Measurements from ENCODE around the gene TEX11.
"Not testable (repeated sequence)": the region's sequence is repeated elsewhere in the genome, so short reads cannot be mapped to it uniquely, and the experiment has no call there.

Gene TEX11

GRCh38 chrX:70908541-70908940 is at the start of gene TEX11:
Gene TEX11, minus strand, starts transcription at chrX:70908711. Its CDS starts 922 bp downstream, at chrX:70907789.
- DNase-seq: no peak

DNA sequence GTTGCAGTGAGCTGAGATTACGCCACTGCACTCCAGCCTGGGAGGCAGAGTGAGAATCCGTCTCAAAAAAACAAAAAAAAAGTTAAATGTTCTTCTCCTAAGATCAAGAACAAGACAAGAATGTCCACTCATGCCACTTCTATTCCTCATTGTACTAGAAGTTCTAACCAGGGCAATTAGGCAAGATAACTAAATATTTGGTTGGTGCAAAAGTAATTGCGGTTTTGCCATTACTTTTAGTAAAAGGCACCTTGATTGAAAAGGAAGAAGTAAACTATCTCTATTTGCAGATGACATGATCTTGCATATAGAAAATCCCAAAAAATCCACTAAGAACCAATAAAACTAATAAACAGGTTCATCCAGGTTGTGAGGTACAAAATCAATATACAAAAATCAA is 46.4 kb upstream of the TEX11 start:
- no peak for DNase-seq

GRCh38 chrX:70924294-70924911 is 15.9 kb upstream of the TEX11 start:
- no peak for DNase-seq

- DNase-seq: no peak
Observed at GRCh38 chrX:70922774-70923473, 14.4 kb upstream of the TEX11 start.

DNA sequence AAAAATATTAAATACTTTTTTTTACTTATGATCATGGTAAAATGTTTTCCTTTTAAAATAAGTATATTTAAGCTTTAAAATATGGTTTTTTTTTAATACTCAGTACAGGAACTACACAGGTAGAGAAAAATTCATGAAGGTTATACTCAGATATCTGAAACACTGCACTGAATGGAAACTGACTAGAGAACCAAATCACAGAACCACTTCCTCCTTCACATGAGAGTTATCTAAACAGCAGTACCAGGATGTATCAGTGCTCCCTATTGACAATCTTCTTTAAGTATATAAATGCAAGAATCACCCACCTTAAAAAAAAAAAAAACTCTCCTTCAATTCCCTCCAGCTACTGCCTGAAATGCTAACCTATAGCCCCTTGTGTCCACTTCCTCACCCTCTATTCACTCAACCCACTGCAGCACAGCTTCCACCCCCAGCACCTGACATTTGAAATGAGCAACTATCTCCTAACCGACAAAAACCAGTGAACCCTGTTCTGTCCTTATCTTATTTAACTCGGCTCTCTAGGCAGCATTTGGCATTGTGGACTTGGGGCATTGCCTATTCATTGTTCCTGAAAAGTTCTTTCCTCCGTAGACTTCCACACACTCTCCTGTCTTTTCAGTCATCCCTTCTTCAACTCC is 13.3 kb upstream of the TEX11 start:
- DNase-seq: no peak

GRCh38 chrX:70916754-70917153 is 8.2 kb upstream of the TEX11 start:
- no peak for DNase-seq

- DNase-seq: no peak
Observed at GRCh38 chrX:70907900-70908299, 611 bp downstream of the TEX11 start.

GRCh38 chrX:70901465-70901864 is 7.0 kb downstream of the TEX11 start:
- DNase-seq: no peak

- DNase-seq: not testable (repeated sequence)
Observed at GRCh38 chrX:70890441-70890840, 18.1 kb downstream of the TEX11 start.

- no peak for DNase-seq
Observed at GRCh38 chrX:70878902-70879301, 29.6 kb downstream of the TEX11 start.

DNA sequence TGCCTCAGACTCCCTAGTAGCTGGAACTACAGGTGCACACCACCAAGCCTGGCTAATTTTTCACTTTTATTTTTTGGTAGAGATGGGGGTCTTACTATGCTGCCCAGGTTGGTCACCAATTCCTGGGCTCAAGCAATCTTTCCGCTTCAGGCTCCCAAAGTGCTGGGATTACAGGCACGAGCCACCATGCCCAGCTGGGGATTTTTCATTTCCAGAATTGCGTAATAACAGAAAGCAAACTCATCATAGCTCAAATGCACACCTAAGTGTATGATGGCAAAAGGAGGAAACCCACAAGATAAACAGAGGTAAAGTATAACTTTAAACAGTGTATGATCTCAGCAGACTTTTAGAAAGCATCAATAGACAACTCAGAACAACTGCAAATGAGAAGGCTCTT is 56.2 kb downstream of the TEX11 start:
- no peak for DNase-seq

GRCh38 chrX:70844081-70844480 is 64.4 kb downstream of the TEX11 start:
- not testable (repeated sequence) for DNase-seq

DNA sequence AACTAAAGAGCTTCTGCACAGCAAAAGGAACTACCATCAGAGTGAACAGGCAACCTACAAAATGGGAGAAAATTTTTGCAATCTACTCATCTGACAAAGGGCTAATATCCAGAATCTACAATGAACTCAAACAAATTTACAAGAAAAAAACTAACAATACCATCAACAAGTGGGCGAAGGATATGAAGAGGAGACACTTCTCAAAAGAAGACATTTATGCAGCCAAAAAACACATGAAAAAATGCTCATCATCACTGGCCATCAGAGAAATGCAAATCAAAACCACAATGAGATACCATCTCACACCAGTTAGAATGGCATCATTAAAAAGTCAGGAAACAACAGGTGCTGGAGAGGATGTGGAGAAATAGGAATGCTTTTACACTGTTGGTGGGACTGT is 64.9 kb downstream of the TEX11 start:
- not testable (repeated sequence) for DNase-seq

GRCh38 chrX:70834589-70834988 is 73.9 kb downstream of the TEX11 start:
- DNase-seq: no peak

- no peak for DNase-seq
Observed at GRCh38 chrX:70826715-70827114, 81.8 kb downstream of the TEX11 start.

DNA sequence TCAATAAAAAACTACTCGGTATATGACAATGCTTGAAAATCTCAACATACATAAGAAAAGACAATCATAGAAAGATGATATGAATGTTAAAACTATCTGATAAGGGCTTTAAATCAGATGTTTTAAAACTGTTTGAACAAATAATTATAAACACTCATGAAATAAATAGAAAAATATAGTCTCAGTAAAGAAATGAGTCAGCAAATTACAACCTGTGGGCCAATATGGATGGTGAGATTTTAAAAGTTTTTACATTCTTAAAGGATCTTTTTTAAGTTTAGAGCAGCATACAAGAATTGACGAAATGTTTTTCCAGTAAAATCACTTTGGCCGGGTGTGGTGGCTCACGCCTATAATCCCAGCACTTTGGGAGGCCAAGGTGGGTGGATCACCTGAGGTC is 83.1 kb downstream of the TEX11 start:
- DNase-seq: no peak

- no peak for DNase-seq
Observed at GRCh38 chrX:70808942-70809940, 99.3 kb downstream of the TEX11 start.

DNA sequence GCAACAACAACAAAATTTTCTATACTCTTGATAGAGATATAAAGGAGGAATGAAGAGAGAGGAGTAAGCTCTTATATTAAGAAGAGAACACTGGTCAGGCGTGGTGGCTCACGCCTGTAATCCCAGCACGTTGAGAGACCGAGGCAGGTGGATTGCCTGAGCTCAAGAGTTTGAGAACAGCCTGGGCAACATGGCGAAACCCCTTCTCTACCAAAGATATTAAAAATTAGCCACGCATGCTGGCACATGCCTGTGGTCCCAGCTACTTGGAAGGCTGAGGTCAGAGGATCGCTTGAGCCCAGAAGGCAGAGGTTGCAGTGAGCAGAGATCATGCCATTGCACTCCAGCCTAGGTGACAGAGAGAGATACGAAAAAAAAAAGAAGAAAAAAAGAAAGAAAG is 102.4 kb downstream of the TEX11 start:
- no peak for DNase-seq

DNA sequence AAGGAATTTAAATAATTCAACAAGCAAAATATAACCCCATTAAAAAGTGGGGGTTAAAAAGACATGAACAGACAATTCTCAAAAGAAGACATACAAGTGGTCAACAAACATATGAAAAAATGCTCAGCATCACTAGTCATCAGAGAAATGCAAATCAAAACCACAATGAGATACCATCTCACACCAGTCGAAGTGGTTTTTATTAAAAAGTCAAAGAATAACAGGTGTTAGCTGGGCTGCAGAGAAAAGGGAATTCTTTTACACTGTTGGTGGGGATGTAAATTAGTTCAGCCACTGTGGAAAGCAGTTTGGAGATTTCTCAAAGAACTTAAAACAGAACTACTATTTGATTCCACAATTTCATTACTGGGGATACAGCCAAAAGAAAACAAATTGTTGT is 111.8 kb downstream of the TEX11 start:
- not testable (repeated sequence) for DNase-seq

- no peak for DNase-seq
Observed at GRCh38 chrX:70774223-70774622, 134.3 kb downstream of the TEX11 start.

DNA sequence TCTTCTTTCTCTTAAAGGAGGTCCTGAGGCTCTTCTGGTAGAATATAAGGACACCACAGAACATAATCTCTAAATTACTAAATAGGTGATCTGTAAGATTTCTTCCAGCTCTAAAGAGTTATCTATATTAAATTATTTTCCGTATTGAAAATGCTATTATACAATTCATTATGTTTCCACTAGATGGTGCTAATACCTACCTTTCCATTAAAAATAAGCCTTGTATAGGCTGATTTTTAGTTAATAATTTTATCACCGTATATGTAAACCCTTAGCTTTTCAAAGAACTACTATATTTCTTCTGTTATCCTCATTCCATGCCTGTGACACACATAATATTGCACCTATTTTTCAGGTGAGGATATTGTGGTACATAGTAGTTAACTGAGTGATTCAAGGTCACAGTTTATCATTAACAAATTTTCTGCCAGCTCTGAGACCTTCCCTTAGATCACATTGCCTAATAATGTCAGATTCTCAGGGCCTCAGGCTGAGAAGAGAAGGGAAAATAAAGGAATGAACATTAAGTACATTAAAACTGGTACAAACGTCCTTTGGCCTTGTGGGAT is 138.8 kb downstream of the TEX11 start:
- DNase-seq: peak; percentile 0

DNA sequence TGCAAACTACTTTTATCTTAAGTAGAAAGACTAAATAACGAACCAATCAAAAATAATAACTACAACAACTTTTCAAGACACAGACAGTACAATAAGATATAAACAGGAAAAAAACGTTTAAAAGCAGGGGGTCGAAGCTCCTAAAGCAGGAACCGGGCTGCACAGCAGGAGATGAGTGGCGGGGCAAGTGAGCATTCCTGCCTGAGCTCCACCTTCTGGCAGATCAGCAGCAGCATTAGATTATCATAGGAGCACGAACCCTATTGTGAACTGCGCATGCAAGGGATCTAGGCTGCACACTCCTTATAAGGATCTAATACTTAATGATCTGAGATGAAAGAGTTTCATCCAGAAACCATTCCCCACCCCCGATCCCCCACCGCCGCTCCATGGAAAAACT is 146.2 kb downstream of the TEX11 start:
- DNase-seq: no peak

GRCh38 chrX:70755850-70756249 is 152.7 kb downstream of the TEX11 start:
- no peak for DNase-seq
